Pons (tissue), 1 donor: ENCODE results near the gene NUTM2A.
"Not testable (repeated sequence)": the region's sequence is repeated elsewhere in the genome, so short reads cannot be mapped to it uniquely, and the experiment has no call there.

Experiments
- DNase-seq: peaks from one replicate; pipeline ENCODE4 v3.0.0-alpha.2; 2016; ENCODE audit warnings: low spot score

NUTM2A gene

GRCh38 chr10:87225148-87225547 lies at the start of gene NUTM2A:
Gene NUTM2A (plus strand): TSS chr10:87225448. CDS start chr10:87225831, 383 bp downstream.
- not testable (repeated sequence) for DNase-seq

- DNase-seq, result not testable (repeated sequence)
These were observed 47.7 kb upstream of the NUTM2A start for GRCh38 chr10:87177587-87177986.

- DNase-seq, result peak; percentile 28
These were observed 40.8 kb upstream of the NUTM2A start for GRCh38 chr10:87184421-87184820.

DNA sequence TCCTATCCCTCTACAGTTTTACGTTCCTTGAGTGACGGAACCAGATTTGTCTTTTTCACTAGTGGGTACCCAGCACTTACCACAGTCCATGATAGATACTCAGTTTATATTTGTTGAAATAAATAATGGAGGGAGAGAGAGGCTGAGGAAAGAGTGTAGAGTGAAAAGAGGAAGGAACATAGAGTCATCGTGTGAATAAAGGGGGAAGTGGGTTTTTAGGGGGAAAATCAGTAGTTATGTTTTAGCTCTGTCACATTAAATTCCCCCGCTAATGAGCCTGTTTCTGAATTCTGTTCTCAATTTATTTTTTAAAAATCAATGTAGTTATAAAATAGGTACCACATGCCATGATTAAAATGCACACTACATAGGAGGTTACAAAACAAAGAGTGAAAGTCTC lies 39.2 kb upstream of the NUTM2A start:
- not testable (repeated sequence) for DNase-seq

GRCh38 chr10:87187573-87187972 lies 37.7 kb upstream of the NUTM2A start:
- not testable (repeated sequence) for DNase-seq

DNA sequence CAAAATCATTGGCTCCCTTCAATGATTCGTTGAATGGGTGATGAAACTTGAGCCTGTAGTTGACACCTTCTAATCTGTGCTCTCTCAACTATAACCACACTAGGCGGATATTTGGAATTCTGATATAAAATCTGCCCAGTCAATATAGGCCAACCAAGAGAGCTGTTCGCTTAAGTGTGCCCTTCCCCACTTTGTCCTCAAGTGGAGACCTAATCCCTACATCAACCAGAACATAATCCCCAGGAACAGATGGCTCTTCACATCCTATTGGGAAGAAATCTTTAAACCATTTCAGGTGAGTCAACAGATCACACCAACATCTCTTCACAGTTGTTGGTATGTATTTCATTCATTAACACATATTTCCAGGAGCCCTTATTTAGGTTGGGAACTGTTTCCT lies 33.4 kb upstream of the NUTM2A start:
- not testable (repeated sequence) for DNase-seq

- DNase-seq, result peak; percentile 68
These were observed 24.3 kb upstream of the NUTM2A start for GRCh38 chr10:87200924-87201323.

DNA sequence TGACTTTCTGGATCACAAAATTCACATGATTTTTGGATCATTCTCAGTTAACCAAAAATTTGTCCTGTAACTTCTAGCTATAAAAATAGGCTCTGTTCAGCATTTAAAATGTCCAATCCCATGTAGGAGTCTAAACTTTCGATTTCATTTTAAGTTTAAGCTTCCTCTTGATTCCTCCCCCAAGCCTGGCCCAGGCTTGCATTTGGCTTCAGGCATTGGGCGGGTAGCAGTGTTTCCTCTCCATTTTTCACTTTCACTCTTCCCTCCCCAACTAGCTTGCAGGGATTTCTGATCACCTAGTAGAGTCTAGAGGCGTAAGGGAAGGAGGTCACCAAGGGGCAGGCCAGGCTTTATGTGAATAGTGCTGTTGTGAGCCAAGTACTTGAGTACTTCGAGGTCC lies 20.4 kb upstream of the NUTM2A start:
- DNase-seq, result not testable (repeated sequence)

- not testable (repeated sequence) for DNase-seq
These were observed 18.3 kb upstream of the NUTM2A start for GRCh38 chr10:87206922-87207321.

- not testable (repeated sequence) for DNase-seq
These were observed 14.9 kb upstream of the NUTM2A start for GRCh38 chr10:87210309-87210708.

DNA sequence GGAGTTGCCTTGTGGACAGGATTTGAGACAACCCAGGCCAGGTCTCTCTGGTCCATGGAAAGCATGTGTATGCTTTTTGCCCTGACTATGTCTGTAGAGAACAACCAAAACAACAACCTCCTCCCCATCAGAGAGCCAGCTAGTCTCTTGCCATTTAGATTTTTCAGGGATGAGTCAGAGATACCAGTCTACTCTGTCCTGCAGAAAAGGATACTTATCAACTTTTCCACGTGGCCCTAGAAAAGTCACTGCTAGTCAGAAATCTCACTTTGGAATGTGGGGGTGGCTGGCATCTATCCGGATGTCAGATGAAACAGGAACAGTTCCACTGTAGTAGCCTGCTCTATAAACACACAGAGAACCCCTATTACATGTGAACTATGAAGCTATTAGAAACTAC lies 13.4 kb upstream of the NUTM2A start:
- not testable (repeated sequence) for DNase-seq

GRCh38 chr10:87213150-87213765 lies 12.0 kb upstream of the NUTM2A start:
- DNase-seq, result not testable (repeated sequence)

- DNase-seq, result not testable (repeated sequence)
These were observed 11.4 kb upstream of the NUTM2A start for GRCh38 chr10:87213806-87214205.

GRCh38 chr10:87216120-87216519 lies 9.1 kb upstream of the NUTM2A start:
- DNase-seq, result not testable (repeated sequence)

DNA sequence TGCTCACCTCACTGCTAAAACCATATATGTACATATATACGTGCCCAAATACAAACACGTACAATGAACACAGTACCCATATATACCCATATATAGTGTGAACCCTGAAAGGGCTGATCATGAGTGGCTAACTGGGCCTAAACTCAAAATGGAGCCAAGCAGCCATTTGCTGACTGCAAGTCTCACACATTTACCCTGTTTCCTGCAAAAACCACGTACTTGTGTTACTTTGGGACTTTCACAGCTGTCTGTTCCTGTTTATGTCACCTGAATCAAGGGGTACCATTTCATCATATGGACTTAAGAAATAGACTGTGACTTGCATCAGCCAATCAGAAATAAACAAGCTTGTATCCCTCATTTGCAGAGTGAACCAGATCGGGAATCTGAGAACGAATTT lies 5.9 kb upstream of the NUTM2A start:
- DNase-seq, result not testable (repeated sequence)

GRCh38 chr10:87222789-87223188 lies 2.5 kb upstream of the NUTM2A start:
- not testable (repeated sequence) for DNase-seq

- not testable (repeated sequence) for DNase-seq
These were observed 3.0 kb downstream of the NUTM2A start for GRCh38 chr10:87228247-87228646.

DNA sequence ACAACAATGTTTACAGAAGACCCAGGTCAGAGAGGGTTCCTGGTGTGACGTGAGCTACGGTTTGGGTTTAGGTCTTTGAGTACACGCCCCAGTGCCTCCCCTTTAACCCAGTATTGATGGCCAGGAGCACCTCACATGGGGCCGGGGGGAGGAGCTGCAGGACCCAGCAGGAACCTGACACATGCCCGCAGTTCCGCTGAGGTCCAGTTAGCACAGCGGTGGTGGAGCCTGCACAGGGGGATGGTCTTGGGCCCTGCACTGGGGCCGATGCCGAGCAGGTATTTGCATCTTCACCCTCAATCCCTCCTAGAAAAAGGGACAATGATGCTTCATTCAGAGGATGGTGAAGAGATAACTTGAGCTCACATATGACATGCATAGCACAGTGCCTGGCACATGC lies 4.0 kb downstream of the NUTM2A start:
- DNase-seq, result not testable (repeated sequence)

DNA sequence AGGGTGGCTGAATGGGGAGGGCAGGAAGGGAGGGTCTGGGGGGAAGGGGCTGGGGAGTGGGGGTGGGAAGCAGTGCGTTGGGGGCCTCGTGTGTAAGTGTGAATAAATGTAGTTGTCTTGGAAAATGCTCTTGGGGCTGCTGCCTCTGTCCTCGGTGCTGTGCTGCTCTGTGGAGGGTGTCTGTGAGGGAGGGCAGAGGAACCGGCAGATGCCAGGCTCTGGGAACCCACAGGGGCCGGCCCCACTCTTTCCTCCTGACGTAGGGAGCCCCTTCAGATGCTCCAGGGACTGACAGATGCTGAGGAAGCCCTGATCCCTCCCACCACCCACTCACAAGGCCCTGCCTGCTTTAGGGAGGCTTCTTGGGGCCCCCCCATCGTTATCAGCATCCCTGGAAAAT lies 9.6 kb downstream of the NUTM2A start:
- DNase-seq, result not testable (repeated sequence)

DNA sequence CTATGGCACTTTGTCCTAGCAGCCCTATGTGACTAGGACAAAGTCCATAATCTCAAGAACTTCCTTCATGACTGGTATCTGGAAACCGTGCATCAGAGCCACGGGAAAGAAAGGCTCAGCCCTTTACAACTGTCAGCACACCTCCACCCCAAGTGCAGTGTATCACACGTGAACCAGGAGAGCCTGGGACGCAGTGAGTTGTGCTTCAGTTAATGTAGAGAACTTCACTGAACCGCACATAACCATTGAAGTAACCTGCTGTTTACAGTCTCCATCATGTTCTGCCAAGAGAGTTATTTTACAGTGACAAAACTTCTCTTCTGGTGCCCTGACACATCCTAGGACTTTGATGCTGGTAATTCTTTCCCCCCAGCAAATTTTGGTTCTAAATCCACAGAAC lies 12.0 kb downstream of the NUTM2A start:
- DNase-seq, result not testable (repeated sequence)

- not testable (repeated sequence) for DNase-seq
These were observed 14.1 kb downstream of the NUTM2A start for GRCh38 chr10:87239346-87239808.

- DNase-seq, result not testable (repeated sequence)
These were observed 16.9 kb downstream of the NUTM2A start for GRCh38 chr10:87242192-87242591.

DNA sequence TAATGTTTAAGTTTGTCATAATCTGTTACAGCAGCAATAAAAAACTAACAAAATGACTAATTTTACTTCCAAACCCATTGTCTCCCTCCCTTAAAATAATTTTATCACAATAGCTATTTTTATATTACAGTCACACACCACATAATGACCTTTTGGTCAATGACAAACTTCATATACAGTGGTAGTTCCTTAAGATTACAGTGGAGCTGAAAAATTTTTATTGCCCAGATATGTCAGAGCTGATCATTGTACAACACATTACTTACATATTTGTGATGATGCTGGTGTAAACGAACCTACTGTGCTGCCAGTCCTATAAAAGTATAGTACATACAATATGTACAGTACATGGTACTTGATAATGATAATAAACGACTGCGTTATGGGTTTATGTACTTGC lies 22.1 kb downstream of the NUTM2A start:
- DNase-seq, result not testable (repeated sequence)

GRCh38 chr10:87248818-87249353 lies 23.6 kb downstream of the NUTM2A start:
- DNase-seq, result not testable (repeated sequence)
